IPS-18a (cell line): Measurements from ENCODE around the gene COBLL1.

Source experiments
- H3K27ac ChIP-seq: one replicate; pipeline ENCODE4 v1.5.1; 2013; ENCODE audit warnings: low read length
- H3K27me3 ChIP-seq: one replicate; pipeline ENCODE4 v1.6.1; 2013; ENCODE audit warnings: mild to moderate bottlenecking, low read length; ENCODE audit not compliant: control insufficient read depth, insufficient read depth
- H3K36me3 ChIP-seq: one replicate; pipeline ENCODE4 v1.6.1; 2013; ENCODE audit warnings: low read depth, low read length; ENCODE audit not compliant: control insufficient read depth
- H3K4me1 ChIP-seq: one replicate; pipeline ENCODE4 v1.6.1; 2013; ENCODE audit warnings: low read depth, low read length; ENCODE audit not compliant: control insufficient read depth
- H3K4me3 ChIP-seq: one replicate; pipeline ENCODE4 v1.5.1; 2013; ENCODE audit warnings: low read length
- H3K9ac ChIP-seq: one replicate; pipeline ENCODE4 v1.6.1; 2013; ENCODE audit warnings: mild to moderate bottlenecking, low read length, moderate library complexity
- H3K9me3 ChIP-seq: one replicate; pipeline ENCODE4 v1.6.1; 2013; ENCODE audit warnings: low read depth, low read length; ENCODE audit not compliant: control insufficient read depth

The COBLL1 gene

GRCh38 chr2:164778723-164779122 is 62.9 kb downstream of the COBLL1 start:
- Histone ChIP-seq H3K27me3 (no peaks in the 10 kb centered on the region), H3K36me3 (no peaks in the 10 kb centered on the region), H3K27ac (no peak overlapping the region), H3K4me3 (no peak overlapping the region), H3K9ac (no peak overlapping the region), H3K4me1 (no peaks in the 10 kb centered on the region), H3K9me3 (no peaks in the 10 kb centered on the region)

- no peaks in the 10 kb centered on the region for H3K4me1 ChIP-seq
- H3K4me3 ChIP-seq = no peak overlapping the region
- no peaks in the 10 kb centered on the region for H3K36me3 ChIP-seq
- no peak overlapping the region for H3K9ac ChIP-seq
- no peak overlapping the region for H3K27ac ChIP-seq
- H3K9me3 ChIP-seq = no peaks in the 10 kb centered on the region
- H3K27me3 ChIP-seq = no peaks in the 10 kb centered on the region
Measured at GRCh38 chr2:164777847-164778461, 63.7 kb downstream of the COBLL1 start.

GRCh38 chr2:164773635-164774034 is 68.0 kb downstream of the COBLL1 start:
- H3K9me3 ChIP-seq = no peaks in the 10 kb centered on the region
- no peak overlapping the region for H3K27ac ChIP-seq
- H3K4me3 ChIP-seq = no peak overlapping the region

GRCh38 chr2:164773091-164773490 is 68.5 kb downstream of the COBLL1 start:
- Histone ChIP-seq H3K9ac (no peak overlapping the region), H3K27me3 (no peaks in the 10 kb centered on the region), H3K4me3 (no peak overlapping the region), H3K4me1 (no peaks in the 10 kb centered on the region), H3K27ac (no peak overlapping the region), H3K9me3 (no peaks in the 10 kb centered on the region), H3K36me3 (no peaks in the 10 kb centered on the region)

More at GRCh38 chr2:164773635-164774034, 68.0 kb downstream of the COBLL1 start:
- H3K9ac ChIP-seq = no peak overlapping the region
- no peaks in the 10 kb centered on the region for H3K4me1 ChIP-seq
- no peaks in the 10 kb centered on the region for H3K36me3 ChIP-seq
- no peaks in the 10 kb centered on the region for H3K27me3 ChIP-seq

GRCh38 chr2:164771897-164772296 is 69.7 kb downstream of the COBLL1 start:
- Histone ChIP-seq H3K27ac (no peak overlapping the region), H3K4me3 (no peak overlapping the region), H3K4me1 (no peaks in the 10 kb centered on the region), H3K36me3 (no peaks in the 10 kb centered on the region), H3K27me3 (no peaks in the 10 kb centered on the region), H3K9ac (no peak overlapping the region), H3K9me3 (no peaks in the 10 kb centered on the region)

GRCh38 chr2:164770421-164770916 is 71.2 kb downstream of the COBLL1 start:
- Histone ChIP-seq H3K4me1 (no peaks in the 10 kb centered on the region), H3K27ac (no peak overlapping the region), H3K27me3 (no peaks in the 10 kb centered on the region), H3K36me3 (no peaks in the 10 kb centered on the region), H3K9ac (no peak overlapping the region), H3K9me3 (no peaks in the 10 kb centered on the region), H3K4me3 (no peak overlapping the region)

- no peaks in the 10 kb centered on the region for H3K9me3 ChIP-seq
- no peaks in the 10 kb centered on the region for H3K4me1 ChIP-seq
- H3K9ac ChIP-seq = no peak overlapping the region
- H3K27me3 ChIP-seq = no peaks in the 10 kb centered on the region
- no peaks in the 10 kb centered on the region for H3K36me3 ChIP-seq
- no peak overlapping the region for H3K27ac ChIP-seq
- no peak overlapping the region for H3K4me3 ChIP-seq
Measured at GRCh38 chr2:164766954-164767320, 74.7 kb downstream of the COBLL1 start.

- Histone ChIP-seq H3K36me3 (no peaks in the 10 kb centered on the region), H3K4me3 (no peak overlapping the region), H3K4me1 (no peaks in the 10 kb centered on the region), H3K9me3 (no peaks in the 10 kb centered on the region), H3K27ac (no peak overlapping the region), H3K27me3 (no peaks in the 10 kb centered on the region), H3K9ac (no peak overlapping the region)
Measured at GRCh38 chr2:164766216-164766953, 75.2 kb downstream of the COBLL1 start.

GRCh38 chr2:164764996-164765395 is 76.6 kb downstream of the COBLL1 start:
- Histone ChIP-seq H3K4me1 (no peaks in the 10 kb centered on the region), H3K36me3 (no peaks in the 10 kb centered on the region), H3K9me3 (no peaks in the 10 kb centered on the region), H3K27me3 (no peaks in the 10 kb centered on the region), H3K27ac (no peak overlapping the region), H3K9ac (no peak overlapping the region), H3K4me3 (no peak overlapping the region)

- no peaks in the 10 kb centered on the region for H3K9me3 ChIP-seq
- H3K36me3 ChIP-seq = no peaks in the 10 kb centered on the region
- no peaks in the 10 kb centered on the region for H3K4me1 ChIP-seq
- H3K27me3 ChIP-seq = no peaks in the 10 kb centered on the region
- H3K27ac ChIP-seq = no peak overlapping the region
- no peak overlapping the region for H3K9ac ChIP-seq
- no peak overlapping the region for H3K4me3 ChIP-seq
Measured at GRCh38 chr2:164764474-164764873, 77.1 kb downstream of the COBLL1 start.

GRCh38 chr2:164763431-164763830 is 78.2 kb downstream of the COBLL1 start:
- Histone ChIP-seq H3K9me3 (no peaks in the 10 kb centered on the region), H3K36me3 (no peaks in the 10 kb centered on the region), H3K9ac (no peak overlapping the region), H3K27ac (no peak overlapping the region), H3K4me3 (no peak overlapping the region), H3K27me3 (no peaks in the 10 kb centered on the region), H3K4me1 (no peaks in the 10 kb centered on the region)
